GM21390 (cell line): ENCODE measurements around the gene TMEM218.
"Not testable (repeated sequence)": the region's sequence is repeated elsewhere in the genome, so short reads cannot be mapped to it uniquely, and the experiment has no call there.

Experiments
- ATAC-seq: cut with Tn5 transposase; IDR thresholded peaks from one replicate; pipeline ENCODE4 v1.9.1; 2021; ENCODE audit not compliant: unreplicated experiment

The TMEM218 gene

DNA sequence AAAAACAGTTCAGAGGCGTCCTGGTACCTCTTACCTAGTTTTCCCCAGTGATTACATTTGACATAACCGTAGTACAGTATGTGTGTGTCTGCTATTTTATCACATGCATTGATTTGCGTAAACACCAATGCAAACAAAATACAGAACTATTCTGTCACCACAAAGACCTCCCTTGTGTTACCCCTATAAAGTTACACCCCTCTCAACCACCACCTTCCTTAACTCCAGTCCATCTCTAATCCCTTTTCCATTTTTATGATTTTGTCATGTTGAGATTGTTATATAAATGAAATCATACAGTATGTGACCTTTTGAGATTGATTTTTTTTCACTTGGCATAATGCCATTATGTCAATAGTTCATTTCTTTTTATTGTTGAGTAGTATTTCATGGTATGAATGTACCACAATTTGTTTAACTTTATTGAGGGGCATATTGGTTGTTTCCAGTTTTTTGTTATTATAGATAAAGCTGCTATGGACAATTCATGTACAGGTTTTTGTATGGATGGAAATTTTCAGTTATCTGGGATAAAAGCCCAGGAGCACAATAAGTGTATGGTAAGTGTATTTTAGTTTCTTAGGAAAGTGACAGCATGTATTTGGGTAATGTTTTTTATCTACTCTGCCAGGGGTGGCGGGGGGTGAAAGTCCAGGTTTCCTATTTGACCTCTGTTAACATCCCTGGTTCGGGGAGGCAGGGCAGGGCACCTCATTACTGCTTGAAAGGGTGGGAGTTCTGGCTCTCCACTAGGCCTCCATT, 54.3 kb downstream of the TMEM218 start:
- no peak for ATAC-seq

DNA sequence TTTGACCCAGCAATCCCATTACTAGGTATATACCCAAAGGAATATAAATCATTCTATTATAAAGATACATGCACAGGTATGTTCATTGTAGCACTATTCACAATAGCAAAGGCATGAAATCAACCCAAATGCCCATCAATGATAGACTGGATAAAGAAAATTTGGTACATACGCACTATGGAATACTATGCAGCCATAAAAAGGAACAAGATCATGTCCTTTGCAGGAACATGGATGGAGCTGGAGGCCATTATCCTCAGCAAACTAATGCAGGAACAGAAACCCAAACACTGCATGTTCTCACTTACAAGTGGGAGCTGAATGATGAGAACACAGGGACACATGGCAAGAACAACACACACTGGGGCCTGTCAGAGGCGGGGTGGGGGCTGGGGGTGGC, 55.3 kb downstream of the TMEM218 start:
- ATAC-seq, result not testable (repeated sequence)

DNA sequence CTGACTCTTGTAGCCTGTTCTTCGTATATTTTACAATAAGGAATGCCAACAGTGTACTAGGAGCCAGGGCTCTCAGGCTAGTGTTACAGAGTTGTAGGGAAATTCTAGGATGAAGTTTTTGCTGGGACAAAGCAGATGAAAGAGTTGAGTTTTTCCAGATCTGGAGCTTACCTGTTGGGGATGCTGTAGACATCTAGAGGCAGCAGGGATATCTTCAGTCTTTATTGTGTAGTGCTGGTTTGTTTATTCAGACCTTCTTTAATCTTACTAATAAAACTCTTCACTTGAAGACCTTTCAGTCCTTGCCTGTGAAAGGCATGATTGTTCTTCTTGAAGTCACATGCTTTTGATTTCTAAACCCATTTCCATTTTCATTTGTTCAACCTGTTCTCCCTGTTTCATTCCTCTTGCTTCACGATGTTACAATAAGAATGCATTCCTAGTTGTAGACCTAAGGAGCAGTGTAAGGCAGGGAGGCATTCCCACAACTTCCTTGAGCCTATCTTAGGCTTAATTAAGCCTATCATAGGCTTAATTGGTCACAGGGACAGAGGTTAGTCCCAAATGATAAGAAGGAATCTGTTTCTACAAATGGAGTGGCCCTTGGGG, 56.2 kb downstream of the TMEM218 start:
- ATAC-seq, result no peak

DNA sequence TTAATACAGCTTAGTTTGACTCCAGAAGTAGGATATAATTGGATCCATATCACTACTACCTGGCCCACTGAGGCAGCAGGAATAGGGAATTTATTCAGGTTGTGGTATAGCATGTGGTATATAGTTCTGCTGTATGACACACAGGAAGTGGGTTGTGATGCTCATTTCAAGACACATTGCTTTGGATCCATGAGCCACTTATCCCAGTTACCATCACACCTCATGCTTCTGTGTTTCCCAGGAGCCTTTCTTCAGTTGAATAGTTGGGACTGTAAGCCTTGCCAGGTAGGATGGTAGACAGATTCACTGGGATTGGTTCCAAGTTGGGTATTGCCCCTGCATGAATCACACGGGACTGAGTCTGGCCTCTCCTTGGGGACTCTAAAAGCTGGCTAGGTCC, 58.3 kb downstream of the TMEM218 start:
- no peak for ATAC-seq

DNA sequence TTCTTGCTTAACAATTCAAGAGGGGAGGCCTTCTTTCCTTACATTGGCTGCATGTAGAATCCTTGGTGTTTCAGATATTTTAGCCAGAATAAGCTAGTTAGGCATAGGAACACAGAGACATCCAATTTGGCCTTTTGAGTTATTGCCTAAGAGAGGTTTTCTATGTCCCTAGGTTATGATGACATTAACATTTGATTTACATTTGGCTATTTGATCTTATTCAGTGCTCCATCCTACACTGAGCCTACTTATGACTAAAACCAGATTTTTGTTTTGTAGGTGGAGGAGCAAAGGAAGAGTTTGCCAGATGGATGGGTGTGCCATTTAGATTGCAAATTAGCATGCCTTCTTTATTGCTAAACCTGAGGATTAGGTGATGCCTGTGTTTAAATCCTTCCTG, 59.4 kb downstream of the TMEM218 start:
- no peak for ATAC-seq

DNA sequence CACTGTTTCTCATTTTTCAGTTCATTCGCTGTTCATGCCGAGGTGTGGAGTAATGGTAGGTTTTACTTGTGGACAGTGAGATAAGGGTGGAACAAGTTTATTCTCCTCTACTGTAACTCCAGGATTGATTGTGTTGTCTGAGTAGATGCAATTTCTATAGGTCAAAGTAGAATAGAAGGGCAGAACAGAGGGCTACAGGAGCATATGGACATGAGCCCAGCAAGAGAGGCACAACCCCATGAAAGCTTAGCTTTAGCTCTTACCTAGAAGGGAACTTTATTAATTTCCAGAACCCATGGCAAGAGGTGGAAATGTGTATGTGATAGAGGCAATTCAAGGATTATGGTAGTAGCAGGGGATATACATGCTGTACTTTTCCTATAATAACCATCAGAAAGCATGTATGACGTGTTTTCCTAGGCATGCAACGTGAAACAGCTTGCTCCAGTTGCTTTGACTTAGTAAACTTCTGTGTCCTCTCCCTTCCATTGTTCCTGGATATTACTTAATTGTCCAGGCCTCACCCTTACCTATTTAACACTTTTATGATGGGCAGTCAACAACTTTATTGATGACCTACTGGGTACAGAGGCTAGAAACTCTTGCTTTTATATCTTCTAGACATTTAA, 62.1 kb downstream of the TMEM218 start:
- no peak for ATAC-seq
